Stimulated activated CD4-positive, alpha-beta T cell treated with anti-CD3 and anti-CD28 coated beads, TNF-alpha, amount 100 ng/mL, for 4 hours (primary cell): ENCODE results near the gene ZNF680.
"Not testable (repeated sequence)": the region's sequence is repeated elsewhere in the genome, so short reads cannot be mapped to it uniquely, and the experiment has no call there.

Experiments
- DNase-seq, 3 experiments: peaks; one replicate each; pipeline ENCODE4 v3.0.0-alpha.2; 2020; ENCODE audit warnings: low read depth in 3 of 3

Gene ZNF680

DNA sequence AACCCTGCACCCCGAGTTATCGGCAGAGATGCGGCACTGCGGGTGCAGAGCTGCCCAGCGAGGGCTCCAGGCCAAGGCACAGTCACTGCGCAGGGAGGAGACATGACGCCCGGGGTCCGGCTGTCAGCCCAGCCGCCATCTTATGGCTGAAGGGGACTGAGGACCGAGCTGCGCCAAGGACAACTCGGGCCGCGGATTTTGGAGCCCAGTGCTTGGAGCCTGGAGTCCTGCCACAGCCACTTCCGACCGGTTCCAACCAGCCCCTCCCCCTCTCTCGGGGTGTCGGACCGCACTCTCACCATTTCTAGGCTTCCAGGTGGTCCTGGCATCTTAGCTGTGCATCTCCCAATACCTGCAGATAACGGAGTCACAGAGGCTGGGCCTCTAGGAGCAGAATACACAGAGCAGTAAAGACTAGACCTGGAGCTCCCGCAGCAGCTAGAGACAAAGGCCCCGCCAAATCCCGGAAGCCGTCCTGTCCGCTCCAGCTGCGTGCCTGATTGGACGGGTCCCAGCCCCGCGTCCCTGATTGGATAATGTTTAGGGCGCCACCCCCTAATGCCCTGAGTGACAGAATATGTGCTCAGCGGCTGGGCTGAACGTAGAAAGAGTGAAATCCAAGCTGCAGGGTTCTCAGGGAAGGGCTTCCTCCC, at the start of gene ZNF680:
ZNF680 (minus strand) TSS at position 446 of the 653 bp plus-strand sequence; CDS start at position 329, 117 bp downstream.
- DNase-seq = peak; percentile 66 to 82 (median 78)

DNA sequence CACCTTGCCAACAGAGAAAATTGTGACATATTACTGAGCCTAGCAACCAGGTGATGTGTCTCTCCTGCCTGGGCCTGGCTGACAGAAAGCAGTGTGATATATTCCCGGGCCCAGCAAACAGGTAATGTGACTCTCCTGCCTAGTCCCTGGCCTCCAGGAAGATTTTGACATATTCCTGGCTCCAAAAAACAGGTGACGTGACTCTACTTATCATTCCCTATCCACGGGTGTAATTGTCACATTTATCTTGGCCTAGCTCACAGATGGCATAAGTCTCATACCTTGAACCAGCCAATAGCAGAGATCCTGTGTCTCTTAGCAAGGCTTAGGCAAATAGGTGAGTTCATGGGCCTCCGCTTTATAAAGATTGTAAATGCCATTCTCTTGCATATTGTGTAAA, 49.6 kb upstream of the ZNF680 start:
- no peak for DNase-seq

DNA sequence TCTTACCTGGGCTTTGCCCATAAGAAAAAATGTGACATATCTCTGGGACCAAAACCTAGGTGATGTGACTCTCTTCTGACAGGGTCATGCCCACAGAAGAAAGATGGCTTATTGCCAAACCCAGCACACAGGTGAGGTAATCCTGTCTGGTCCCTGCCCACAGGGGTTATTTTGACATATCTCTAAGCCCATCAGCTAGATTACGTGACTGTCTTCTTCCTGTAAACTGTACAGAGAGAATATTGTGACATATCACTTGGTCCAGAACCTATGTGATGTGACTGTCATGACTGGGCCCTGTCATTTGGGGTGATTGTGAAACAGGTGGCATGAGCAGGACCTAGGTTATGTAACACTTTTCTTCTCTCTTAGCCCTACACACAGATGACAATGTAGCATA, 48.8 kb upstream of the ZNF680 start:
- DNase-seq = no peak

DNA sequence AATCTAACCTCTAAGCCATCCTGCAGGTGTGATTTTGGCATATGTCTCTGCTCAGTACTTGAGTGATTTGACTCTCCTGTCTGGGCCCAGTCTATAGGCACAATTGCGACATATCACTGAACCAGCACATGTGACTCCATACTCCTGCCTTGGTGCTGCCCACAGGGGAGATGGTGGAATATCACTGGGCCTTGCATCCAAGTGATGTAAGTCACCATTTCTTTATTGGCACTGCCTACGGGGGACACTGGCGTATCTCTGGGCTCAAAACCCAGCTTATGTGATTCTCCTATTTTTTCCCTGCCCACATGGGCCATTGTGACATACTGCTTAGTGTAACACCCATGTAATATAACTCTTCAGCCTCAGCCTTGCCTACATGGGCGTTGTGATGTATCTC, 48.1 kb upstream of the ZNF680 start:
- no peak for DNase-seq

DNA sequence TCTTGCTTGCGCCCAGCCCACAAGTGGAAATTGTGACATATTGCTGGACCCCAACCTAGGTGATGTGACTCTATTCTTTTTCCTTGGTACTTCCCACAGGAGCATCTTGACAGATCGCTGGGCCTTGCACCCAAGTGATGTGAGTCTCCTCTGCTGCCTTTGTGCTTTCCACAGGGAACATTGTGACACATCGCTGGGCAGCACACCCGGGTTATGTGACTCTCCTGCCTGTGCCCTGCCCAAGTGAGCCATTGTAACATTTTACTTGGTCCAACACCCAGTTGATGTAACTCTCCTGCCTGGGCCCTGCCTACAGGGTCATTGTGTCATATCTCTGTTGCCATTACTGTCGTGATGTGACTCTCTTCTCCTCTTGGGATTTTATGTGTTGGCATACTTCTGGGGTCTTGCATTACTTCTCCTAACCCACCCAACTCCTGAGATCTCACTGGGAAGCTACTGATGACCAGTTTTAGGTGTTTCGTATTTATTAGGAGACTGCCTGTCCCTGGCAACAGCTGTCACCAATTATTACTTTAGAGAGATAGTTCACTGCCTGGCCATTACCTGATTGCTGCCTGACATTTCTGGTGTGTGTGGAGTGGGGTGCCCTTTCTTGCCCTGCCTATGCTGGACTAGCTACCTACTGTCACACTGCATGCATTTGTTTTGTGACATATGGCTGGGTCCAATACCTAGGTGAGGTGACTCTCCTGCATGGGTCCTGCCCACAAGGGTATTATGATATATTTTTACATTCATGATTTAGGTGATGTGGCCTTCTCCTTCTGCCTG, 45.4 kb upstream of the ZNF680 start:
- no peak for DNase-seq

DNA sequence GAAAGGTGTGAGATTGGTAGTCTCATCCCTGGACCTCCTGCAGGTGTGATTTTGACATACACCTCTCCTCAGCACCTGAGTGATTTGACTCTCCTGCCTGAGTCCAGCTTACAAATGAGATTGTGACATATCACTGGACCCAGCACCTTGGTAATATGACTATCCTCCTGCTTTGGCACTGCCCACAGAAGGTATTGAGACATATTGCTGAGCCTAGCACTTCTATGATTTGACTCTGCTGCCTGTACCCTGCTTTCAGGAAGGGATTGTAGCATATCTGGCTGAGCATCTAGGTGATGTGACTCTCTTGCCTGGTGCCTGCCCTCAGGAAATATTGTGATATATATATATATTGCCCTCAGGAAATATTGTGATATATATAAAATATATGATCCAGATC, 43.5 kb upstream of the ZNF680 start:
- no peak for DNase-seq

DNA sequence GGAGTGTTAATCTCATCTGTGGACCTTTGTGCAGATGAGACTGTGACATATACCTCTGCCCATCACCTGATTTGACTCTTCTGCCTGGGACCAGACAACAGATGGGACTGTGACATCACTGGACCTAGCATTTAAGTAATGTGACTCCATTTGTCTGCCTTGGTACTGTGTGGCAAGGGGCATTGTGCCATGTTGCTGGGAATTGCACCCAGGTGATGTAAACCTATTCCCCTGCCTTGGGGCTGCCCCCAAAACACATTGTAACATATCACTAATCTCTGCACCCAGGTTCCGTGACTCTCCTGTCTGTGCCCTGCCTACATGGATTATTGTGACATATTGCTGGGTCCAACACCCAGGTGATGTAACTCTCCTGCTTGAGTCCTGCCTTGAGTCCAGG, 40.4 kb upstream of the ZNF680 start:
- DNase-seq = no peak

DNA sequence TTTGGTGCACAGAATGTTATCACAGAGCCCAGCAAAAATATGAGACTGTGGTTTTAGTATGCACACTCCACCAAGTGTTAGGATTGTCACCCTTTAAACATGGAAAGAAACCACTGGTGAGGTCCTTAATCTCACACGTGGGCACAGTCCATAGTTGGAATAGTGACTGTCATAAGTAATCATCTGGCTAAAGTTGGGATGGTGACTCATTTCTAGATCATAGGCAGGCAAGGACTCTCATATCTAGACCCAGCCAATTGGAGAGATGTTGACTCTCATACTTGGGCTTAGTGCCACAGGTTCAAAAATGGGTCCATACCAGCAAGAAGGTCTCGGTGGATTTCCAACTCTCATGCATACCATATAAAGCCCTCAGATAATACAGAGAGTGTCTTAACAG, 39.6 kb upstream of the ZNF680 start:
- DNase-seq = no peak

DNA sequence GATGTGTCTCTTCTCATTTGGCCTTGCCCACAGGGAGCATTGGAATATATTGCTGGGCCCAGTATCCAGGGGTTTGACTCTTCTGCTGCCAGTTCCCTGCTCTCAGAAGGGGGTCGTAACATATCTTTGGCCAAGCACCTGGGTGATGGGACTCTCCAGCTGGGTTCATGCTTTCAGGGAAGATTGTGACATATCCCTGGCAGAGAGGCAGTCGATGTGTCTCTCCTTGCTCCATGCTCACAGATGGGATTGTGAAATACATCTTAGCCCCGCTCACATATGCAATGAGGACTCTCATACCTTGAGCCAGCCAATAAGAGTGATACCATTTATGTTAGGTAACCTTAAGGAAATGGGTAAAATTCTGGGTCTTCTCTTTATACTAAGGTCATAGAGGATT, 39.2 kb upstream of the ZNF680 start:
- no peak for DNase-seq

DNA sequence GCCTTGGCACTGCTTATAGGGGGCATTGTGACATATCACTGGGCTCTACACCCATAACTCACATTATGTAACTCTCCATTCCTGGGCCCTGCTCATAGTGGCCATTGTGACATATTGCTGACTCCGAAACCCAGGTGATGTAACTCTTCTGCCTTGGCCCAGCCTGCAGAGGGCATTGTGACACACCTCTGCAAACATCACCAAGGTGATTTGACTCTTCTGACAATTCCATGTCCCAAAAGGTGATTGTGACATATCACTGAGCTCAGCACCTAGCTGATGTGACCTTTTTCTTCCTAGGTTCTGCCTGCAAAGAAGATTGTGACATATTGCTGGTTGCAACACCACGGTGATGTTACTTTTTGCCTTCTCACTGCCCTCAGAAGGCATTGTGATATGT, 36.5 kb upstream of the ZNF680 start:
- DNase-seq = no peak

DNA sequence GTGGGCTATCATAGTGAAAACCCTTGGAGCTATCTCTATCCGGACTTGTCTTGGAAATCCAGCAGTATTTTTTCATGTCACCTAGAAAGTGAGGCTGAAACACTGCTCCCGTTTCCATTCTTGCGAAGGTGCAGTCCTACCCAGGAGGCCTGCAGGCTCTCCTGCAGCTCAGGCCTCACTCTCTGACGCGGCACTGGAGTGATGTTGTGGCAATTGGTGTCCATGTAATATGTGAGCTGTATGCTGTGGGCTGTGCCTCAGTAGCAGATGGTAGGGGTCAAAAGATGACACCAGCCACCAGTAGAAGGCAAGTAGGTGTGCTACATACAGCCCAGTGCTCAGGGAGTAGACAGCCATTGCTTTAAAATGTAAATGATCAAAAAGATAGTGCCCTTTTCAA, 28.1 kb upstream of the ZNF680 start:
- no peak for DNase-seq

DNA sequence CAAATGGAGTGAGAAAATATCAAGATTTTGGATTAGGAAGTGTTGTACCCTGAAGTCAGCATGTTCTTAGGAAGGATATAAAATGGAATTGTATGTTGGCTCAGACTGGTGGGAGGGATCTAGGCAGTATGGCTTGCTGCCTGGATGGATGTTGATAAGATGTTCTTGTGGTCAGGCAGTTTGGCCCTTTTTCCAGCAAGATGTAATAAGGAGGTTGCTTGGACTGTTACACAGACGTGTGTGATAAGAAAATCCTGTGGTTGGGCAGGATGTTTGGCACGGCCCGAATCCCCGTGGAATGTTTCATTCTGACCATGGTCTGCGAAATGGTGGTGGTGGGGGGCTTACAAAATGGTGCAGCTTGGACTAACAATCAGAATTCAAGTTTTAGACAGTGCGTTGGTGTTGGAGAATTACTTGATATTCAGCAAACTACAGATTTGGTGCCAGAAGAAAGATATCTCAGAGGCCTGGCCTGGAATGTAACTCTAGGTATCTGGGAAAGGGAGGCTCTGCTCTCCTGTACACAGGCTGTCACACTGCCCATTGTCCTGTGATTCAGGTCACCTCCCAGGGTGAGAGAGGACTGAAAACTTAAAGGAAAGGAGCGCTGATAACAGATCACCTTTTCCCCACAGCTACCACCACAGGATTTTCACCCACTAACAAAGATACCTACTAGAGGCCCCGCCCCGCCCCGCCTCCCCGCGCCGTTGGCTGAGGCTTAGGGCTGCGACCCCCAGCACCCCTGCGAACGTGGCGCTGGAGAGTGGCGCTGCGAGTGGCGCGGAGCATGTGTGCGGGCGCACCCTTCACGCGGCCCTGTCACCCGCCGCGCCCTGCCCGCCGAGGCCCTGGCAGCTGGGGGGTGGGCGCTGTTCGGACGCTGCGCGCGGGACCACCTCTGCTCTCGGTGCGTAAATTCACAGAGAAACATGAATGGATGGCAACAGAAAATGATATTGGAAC, 19.3 kb upstream of the ZNF680 start:
- no peak for DNase-seq

DNA sequence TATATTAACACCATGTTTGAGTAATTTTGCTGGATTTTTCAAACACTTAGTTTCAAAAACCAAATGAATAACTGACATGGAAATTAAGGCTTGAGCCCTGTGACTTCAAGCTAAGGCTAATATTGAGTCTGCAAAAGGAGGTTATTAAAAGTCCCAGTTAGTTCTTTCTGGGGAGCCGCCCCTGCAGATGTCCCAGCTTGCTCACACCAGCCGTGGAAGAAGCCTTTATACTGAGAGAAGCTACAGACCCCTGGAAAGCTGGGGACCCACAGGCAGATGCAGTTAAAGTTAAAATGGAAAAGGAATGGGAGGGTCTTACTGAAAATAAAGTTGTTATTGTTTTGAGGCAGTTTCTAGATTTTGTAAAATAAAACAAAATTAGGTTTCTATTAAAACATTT, 18.5 kb upstream of the ZNF680 start:
- no peak for DNase-seq

DNA sequence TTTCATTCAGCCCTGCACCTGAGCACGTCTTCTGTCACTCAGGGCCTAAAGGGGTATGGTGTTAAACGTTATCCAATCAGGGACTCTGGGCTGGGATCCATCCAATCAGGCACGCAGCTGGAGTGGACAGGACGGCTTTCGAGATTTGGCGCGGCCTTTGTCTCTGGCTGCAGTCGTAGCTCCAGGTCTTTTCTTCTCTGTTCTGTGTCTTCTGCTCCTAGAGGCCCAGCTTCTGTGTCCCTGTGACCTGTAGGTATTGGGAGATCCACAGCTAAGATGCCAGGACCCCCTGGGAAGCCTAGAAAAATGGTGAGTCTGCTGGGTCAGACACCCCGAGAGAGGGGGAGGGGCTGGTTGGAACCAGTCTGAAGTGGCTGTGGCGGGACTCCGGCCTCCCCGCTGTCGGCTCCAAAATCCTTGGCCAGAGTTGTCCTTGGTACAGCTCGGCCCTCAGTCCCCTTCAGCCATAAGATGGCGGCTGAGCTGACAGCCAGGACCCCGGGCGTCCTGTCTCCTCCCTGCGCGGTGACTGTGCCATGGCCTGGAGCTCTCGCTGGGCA, 11.7 kb upstream of the ZNF680 start:
- DNase-seq = no peak

DNA sequence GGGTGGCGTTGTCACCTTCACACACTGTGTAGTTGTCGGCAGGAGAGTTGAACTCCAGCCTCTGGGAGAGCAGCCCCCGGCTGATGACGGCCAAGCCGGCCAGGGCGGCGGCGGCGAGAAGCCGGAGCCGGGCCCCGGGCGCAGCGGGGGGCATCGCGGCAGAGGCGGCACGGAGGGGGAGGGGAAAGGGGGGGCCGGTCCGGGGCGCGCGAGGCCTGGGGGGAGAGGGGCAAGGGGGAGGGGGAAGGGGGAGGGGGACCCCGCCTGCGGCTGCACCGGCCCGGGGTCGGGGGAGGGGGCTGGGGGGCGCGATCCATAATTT, 7.4 kb upstream of the ZNF680 start:
- DNase-seq = not testable (repeated sequence)

DNA sequence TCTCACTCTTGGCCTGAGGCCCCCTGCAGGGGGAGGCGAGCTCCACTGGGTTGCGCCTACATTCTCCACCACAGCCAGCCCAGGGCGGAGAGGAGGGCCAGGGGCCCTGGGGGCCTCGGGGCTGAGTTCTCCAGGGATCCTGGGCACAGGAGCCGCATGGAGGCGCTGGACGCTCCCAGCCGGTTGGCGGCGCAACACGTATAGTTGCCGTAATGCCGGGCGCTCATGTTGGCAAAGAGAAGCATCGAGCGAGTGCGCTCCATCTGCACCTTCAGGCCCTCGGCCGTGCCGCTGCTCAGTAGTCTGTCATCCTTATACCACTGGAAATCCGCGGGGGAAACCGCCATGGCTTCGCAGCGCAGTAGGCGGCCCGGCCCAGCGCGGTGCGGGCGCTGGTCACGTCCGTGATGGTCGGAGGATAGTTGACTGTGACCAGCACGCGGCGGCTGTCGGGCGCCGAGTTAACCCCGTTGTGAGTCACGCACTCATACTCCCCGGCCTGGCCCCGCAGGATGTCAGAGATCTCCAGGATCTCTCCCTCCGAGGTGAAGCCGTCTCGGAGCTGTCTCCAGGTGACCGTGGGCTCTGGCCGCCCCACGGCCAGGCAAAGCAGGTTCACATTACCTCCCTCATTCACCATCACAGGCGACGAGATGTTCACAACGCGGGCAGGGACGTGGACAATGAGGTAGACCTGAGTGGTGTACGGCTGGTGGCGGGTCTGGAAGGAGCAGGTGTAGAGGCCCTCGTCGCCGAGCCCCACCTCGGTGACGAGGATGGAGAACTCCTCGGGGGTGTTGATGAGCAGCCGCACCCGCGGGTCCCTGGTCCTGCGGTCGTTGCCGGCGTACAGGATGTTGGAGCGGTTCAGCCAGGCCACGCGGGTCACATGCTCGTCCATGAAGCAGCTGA, 6.8 kb upstream of the ZNF680 start:
- DNase-seq = peak in 2 of 3 experiments; percentile 15 to 17

DNA sequence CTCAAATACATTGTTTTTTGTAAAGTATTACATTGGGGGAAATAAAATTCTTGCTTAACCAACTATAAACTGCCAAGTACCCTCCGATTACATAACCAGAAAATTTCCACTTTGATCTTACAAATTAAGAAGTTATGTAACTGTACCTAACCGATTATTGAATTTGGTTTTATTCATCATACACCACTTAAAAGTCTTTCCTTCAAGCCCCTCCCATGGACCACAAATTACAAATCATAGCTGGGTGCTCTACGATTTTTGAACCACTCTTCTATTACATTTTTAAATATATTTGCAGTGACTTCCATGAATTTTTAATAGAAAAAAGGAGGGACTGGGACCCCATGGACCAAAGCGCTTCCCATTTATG, 630 bp downstream of the ZNF680 start:
- no peak for DNase-seq

DNA sequence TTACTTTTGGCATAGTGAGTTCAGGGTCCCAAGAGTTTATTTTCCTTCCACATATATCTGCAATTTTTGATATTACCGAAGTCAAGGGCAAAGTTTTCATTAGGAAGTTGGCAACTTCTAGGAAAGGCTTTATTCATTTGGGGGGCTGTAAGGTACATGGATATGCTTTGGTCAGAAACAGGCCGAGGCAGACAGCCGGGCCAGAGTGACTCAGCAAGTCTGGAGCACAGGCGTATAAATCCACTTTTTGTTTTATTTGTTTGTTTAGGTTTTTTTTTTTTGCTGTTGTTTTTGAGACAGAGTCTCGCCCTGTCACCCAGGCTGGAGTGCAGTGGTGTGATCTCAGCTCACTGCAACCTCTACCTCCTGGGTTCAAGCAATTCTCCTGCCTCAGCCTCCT, 3.7 kb downstream of the ZNF680 start:
- DNase-seq = no peak

DNA sequence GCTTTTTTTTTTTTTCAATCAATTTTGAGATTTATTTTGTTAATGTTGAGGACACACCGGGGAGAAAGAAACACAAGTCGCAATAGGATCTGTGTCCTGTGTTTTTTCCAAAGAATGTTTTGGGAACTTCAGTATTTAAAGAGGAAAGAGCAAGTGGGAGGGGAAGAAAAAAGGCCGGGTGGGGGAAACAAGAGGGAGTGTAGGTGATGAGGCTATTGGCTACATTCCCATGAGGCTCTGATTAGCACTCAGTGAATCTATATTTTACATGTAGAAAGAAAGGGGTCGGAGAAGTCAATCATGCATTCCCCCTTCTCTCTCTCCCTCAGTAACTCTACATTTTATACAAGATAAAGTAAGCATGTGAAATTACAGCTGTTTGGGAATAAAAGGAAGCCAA, 4.1 kb downstream of the ZNF680 start:
- DNase-seq = no peak

DNA sequence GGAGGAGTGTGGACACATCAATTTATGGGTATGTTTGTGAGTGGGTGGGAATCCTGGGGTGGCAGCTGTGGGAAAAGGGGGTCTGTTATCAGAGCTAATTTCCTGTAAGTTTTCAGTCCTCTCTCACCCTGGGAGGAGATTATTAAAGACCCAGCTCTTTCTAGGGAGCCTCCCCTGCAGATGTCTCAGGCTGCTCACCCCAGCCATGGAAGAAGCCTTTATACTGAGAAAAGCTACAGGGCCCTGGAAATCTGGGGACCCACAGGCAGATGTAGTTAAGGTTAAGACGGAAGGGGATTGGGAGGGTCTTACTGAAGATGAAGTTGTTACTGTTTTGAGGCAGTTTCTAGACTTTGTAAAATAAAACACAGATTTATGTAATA, 4.6 kb downstream of the ZNF680 start:
- no peak for DNase-seq
